ENCODE results near the gene SMOC2.

- no peak for TF ChIP-seq CTCF (conservative IDR thresholded peaks at IDR 0.05 in 1 of 2, IDR thresholded peaks at IDR 0.05 in 1 of 2; ENCODE audit: extremely low read depth in 1 of 2, insufficient read depth in 1 of 2, low read depth in 1 of 2, low read length in 2 of 2)
- TF ChIP-seq EZH2 (IDR thresholded peaks at IDR 0.05; ENCODE audit: borderline replicate concordance, low read length): no peak
Measured at GRCh38 chr6:168609914-168610490, 169.0 kb downstream of the SMOC2 start.

Data from mammary epithelial cell (primary cell).